Breast epithelium (tissue), 3 donors: Measurements from ENCODE around the gene AK5.

Experiments used
- POLR2A ChIP-seq: fragments of 450-650 bp; IDR thresholded peaks from one replicate; pipeline ENCODE4 v1.6.1; 2016; ENCODE audit warnings: antibody characterized with exemption, mild to moderate bottlenecking, moderate library complexity
- TF ChIP-seq, protein P1 (sequence below), 3 donors: fragments of 450-650 bp; IDR thresholded peaks; one replicate each; pipeline ENCODE4 v1.5.1; 2016 to 2017; ENCODE audit warnings: antibody characterized with exemption in 3 of 3, mild to moderate bottlenecking in 3 of 3, moderate library complexity in 3 of 3

DNA sequence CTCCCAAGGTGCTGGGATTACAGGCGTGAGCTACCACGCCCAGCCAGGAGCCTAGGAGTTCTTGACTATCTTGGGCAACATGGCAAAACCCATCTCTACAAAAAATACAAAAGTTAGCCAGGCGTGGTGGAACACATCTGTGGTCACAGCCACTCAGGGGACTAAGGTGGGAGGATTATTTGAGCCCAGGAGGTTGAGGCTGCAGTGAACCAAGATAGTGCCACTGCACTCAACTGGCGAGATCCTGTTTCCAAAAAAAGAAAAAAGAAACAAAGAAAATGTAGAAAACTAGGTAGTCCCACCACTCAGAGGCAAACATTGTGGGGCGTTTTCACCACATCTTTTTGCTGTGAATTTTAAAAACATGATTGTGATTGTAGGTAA, 259.3 kb downstream of the AK5 start:
- TF ChIP-seq, protein P1, sequence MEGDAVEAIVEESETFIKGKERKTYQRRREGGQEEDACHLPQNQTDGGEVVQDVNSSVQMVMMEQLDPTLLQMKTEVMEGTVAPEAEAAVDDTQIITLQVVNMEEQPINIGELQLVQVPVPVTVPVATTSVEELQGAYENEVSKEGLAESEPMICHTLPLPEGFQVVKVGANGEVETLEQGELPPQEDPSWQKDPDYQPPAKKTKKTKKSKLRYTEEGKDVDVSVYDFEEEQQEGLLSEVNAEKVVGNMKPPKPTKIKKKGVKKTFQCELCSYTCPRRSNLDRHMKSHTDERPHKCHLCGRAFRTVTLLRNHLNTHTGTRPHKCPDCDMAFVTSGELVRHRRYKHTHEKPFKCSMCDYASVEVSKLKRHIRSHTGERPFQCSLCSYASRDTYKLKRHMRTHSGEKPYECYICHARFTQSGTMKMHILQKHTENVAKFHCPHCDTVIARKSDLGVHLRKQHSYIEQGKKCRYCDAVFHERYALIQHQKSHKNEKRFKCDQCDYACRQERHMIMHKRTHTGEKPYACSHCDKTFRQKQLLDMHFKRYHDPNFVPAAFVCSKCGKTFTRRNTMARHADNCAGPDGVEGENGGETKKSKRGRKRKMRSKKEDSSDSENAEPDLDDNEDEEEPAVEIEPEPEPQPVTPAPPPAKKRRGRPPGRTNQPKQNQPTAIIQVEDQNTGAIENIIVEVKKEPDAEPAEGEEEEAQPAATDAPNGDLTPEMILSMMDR (IDR thresholded peaks at IDR 0.05), result no peak
- TF ChIP-seq POLR2A, result no peak
